Right atrium auricular region (tissue), 2 donors: Measurements from ENCODE around the gene F13A1. TPM values are rescaled to one million over a fixed set of nuclear protein-coding genes. Genes with fewer than 3 reads are reported as not detected.

Experiments
- DNase-seq: peaks from one replicate; pipeline ENCODE4 v3.0.0-alpha.2; 2019; ENCODE audit warnings: low spot score
- H3K27ac ChIP-seq, 2 donors: fragments of 200-600 bp; sonication (generic); 1 replicate in 1 of 2; 2 replicates in 1 of 2; pipeline ENCODE4 v1.5.1; 2016 to 2019
- H3K27me3 ChIP-seq, 2 donors: fragments of 200-600 bp; sonication (generic); one replicate each; pipeline versions ENCODE4 v1.5.1 to v1.6.0; 2017 to 2019
- H3K36me3 ChIP-seq: fragments of 200-600 bp; sonication (generic); one replicate; pipeline ENCODE4 v1.5.1; 2016
- H3K4me1 ChIP-seq, 2 donors: fragments of 200-600 bp; sonication (generic); one replicate each; pipeline versions ENCODE4 v1.5.1 to v1.6.0; 2017 to 2019
- H3K4me3 ChIP-seq, 2 donors: fragments of 200-600 bp; sonication (generic); 1 replicate in 1 of 2; 2 replicates in 1 of 2; pipeline ENCODE4 v1.5.1; 2017 to 2019; ENCODE audit warnings: mild to moderate bottlenecking in 1 of 2, moderate library complexity in 1 of 2
- H3K9me3 ChIP-seq, 2 donors: fragments of 200-600 bp; sonication (generic); one replicate each; pipeline ENCODE4 v1.5.1; 2019
- CTCF ChIP-seq, 2 donors: fragments of 200-600 bp; sonication (generic); IDR thresholded peaks; one replicate each; pipeline ENCODE4 v1.5.1; 2019; ENCODE audit warnings: antibody characterized with exemption in 2 of 2
- total RNA-seq, 2 donors: library from RNA; depleted of rRNA; stranded (reverse); fragments of >200 nt; gene quantifications; one replicate each; pipeline ENCODE4 v1.1.0, GENCODE V29; 2016

F13A1 gene
- total RNA-seq, 2 donors from 2014 or later, result 30.4 to 33.2 TPM

- Histone ChIP-seq H3K4me3 (no peak overlapping the region), H3K9me3 (no peaks in the 10 kb centered on the region), H3K36me3 (no peaks in the 10 kb centered on the region), H3K27ac (no peak overlapping the region), H3K4me1 (no peaks in the 10 kb centered on the region), H3K27me3 (no peaks in the 10 kb centered on the region)
- no peak for TF ChIP-seq CTCF (IDR thresholded peaks at IDR 0.05)
- DNase-seq, result no peak
Observed at GRCh38 chr6:6227896-6228295, 92.6 kb downstream of the F13A1 start.

GRCh38 chr6:6225885-6226529, 94.5 kb downstream of the F13A1 start:
- DNase-seq, result no peak
- no peaks in the 10 kb centered on the region for H3K9me3 ChIP-seq
- no peak overlapping the region for H3K27ac ChIP-seq
- TF ChIP-seq CTCF (IDR thresholded peaks at IDR 0.05), result no peak
- no peak overlapping the region for H3K4me3 ChIP-seq
- no peaks in the 10 kb centered on the region for H3K27me3 ChIP-seq
- H3K4me1 ChIP-seq, result no peaks in the 10 kb centered on the region
- H3K36me3 ChIP-seq, result no peaks in the 10 kb centered on the region

GRCh38 chr6:6224933-6225486, 95.5 kb downstream of the F13A1 start:
- Histone ChIP-seq H3K27me3 (no peaks in the 10 kb centered on the region), H3K4me1 (no peaks in the 10 kb centered on the region), H3K4me3 (no peak overlapping the region), H3K9me3 (no peaks in the 10 kb centered on the region), H3K27ac (no peak overlapping the region), H3K36me3 (no peaks in the 10 kb centered on the region)
- no peak for TF ChIP-seq CTCF (IDR thresholded peaks at IDR 0.05)
- no peak for DNase-seq

GRCh38 chr6:6221787-6222535, 98.5 kb downstream of the F13A1 start:
- H3K27me3 ChIP-seq, result no peaks in the 10 kb centered on the region
- H3K4me3 ChIP-seq, result no peak overlapping the region
- no peaks in the 10 kb centered on the region for H3K36me3 ChIP-seq
- TF ChIP-seq CTCF (IDR thresholded peaks at IDR 0.05), result peak in 1 of 2 donors; percentile 34
- no peak for DNase-seq
- H3K27ac ChIP-seq, result no peak overlapping the region
- no peaks in the 10 kb centered on the region for H3K4me1 ChIP-seq
- H3K9me3 ChIP-seq, result no peaks in the 10 kb centered on the region

GRCh38 chr6:6220718-6221117, 99.7 kb downstream of the F13A1 start:
- H3K9me3 ChIP-seq, result no peaks in the 10 kb centered on the region
- H3K36me3 ChIP-seq, result no peaks in the 10 kb centered on the region
- DNase-seq, result no peak
- no peaks in the 10 kb centered on the region for H3K27me3 ChIP-seq
- H3K4me1 ChIP-seq, result no peaks in the 10 kb centered on the region
- peak in 1 of 2 donors; percentile 42 for TF ChIP-seq CTCF (IDR thresholded peaks at IDR 0.05)
- no peak overlapping the region for H3K4me3 ChIP-seq
- no peak overlapping the region for H3K27ac ChIP-seq
